EL (cell line): ENCODE results near the gene DBNDD2.

Experiments used
- DNase-seq: peaks from one replicate; pipeline ENCODE4 v3.0.0-alpha.2; 2016

DBNDD2 gene

GRCh38 chr20:45452772-45453691 lies 44.9 kb downstream of the DBNDD2 start:
- DNase-seq = no peak

- no peak for DNase-seq
These were observed 48.5 kb downstream of the DBNDD2 start for GRCh38 chr20:45456632-45457031.

DNA sequence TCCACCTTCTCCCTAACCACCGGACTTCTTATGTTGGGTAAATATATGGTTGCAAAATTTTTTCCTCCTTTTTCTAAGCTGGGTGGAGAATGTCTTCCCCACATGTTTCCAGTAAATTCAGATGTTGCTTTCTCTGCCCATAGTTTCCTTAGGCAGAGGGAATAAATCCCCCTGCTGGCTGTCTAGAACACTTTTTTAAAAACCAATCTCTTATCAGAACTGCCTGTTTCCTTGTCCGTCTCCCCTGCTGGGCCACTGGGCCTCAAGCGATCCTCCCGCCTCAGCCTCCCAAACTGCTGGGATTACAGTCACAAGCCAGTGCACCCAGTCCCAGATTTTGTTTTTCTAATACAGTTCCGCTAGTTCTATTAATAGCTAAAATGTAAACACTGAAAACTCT lies 51.5 kb downstream of the DBNDD2 start:
- no peak for DNase-seq
